K562 (cell line): ENCODE data around the gene TDRD9. TPM values are rescaled to one million over a fixed set of nuclear protein-coding genes. Genes with fewer than 3 reads are reported as not detected.
A peak's percentile ranks its signal among the peaks of the same experiment; 100 is the strongest.
"Not testable (repeated sequence)": the region's sequence is repeated elsewhere in the genome, so short reads cannot be mapped to it uniquely, and the experiment has no call there.

Source experiments
- ATAC-seq: fragments of 200-7000 bp; cut with Tn5 transposase; 3 replicates; pipeline ENCODE4 v1.9.1; 2020; ENCODE audit warnings: moderate library complexity
- BruUV-seq: library from RNA; stranded (reverse); fragments of 400-500 nt; replicated peaks from 2 replicates; lab custom pipeline; 2021; lab: Mats Ljungman, UMichigan
- CTCF ChIA-PET: fragments of 300-600 bp; formaldehyde crosslinking; extraction: SDS; loops from one replicate; lab custom pipeline; 2021; ENCODE audit warnings: low intra/inter-chr PET ratio; lab: Yijun Ruan, JAX
- POLR2A ChIA-PET: fragments of 300-600, 350-650 bp; sonication (Branson Sonifier 250); formaldehyde crosslinking; extraction: SDS; loops from one replicate; lab custom pipeline; 2021; ENCODE audit warnings: antibody characterized with exemption, inconsistent platforms; lab: Yijun Ruan, JAX
- DNase-seq, 4 experiments: peaks; one replicate each; pipeline versions ENCODE4 v3.0.0 to v3.0.0-alpha.2; 2011 to 2018; ENCODE audit warnings: low spot score in 3 of 4, mixed read lengths in 3 of 4; ENCODE audit errors: extremely low read depth in 1 of 4
- FAIRE-seq: peaks from 2 replicates; lab custom pipeline; 2011; peaks lifted over from hg19 to GRCh38; lab: Jason Lieb, UNC
- H2AFZ ChIP-seq: 2 replicates; pipeline ENCODE4 v1.6.0; 2011; ENCODE audit warnings: low read depth, low read length, control low read depth, inconsistent platforms
- H3K27ac ChIP-seq: fragments of 200-600 bp; 3 replicates; pipeline ENCODE4 v1.8.0; 2011; ENCODE audit warnings: low read depth, mild to moderate bottlenecking, control low read depth, inconsistent platforms, low read length, moderate library complexity, mixed read lengths; ENCODE audit errors: extremely low read depth
- H3K27me3 ChIP-seq, 2 experiments: fragments of 300-600 bp in 1 of 2; 2 replicates in 1 of 2; 3 replicates in 1 of 2; pipeline versions ENCODE4 v1.6.0 to v1.8.0; 2011; ENCODE audit warnings: inconsistent platforms in 2 of 2, low read length in 2 of 2, mild to moderate bottlenecking in 1 of 2, mixed read lengths in 1 of 2, moderate library complexity in 1 of 2; ENCODE audit not compliant: control insufficient read depth in 2 of 2, insufficient read depth in 2 of 2
- H3K36me3 ChIP-seq: fragments of 300-600 bp; 3 replicates; pipeline ENCODE4 v1.8.0; 2011; ENCODE audit warnings: mild to moderate bottlenecking, low read length, inconsistent platforms; ENCODE audit not compliant: control insufficient read depth, insufficient read depth
- H3K4me1 ChIP-seq, 2 experiments: fragments of 200-600 bp in 1 of 2; replicated peaks in 1 of 2; 2 replicates in 1 of 2; 3 replicates in 1 of 2; pipeline versions ENCODE4 v1.5.1 to v1.8.0; 2011; ENCODE audit warnings: inconsistent platforms in 2 of 2, low read length in 2 of 2, mild to moderate bottlenecking in 1 of 2, mixed read lengths in 1 of 2, moderate library complexity in 1 of 2; ENCODE audit not compliant: control insufficient read depth in 2 of 2, insufficient read depth in 2 of 2
- H3K4me2 ChIP-seq: 2 replicates; pipeline ENCODE4 v1.6.1; 2011; ENCODE audit warnings: low read length, control low read depth, inconsistent platforms, mixed read lengths; ENCODE audit not compliant: insufficient read depth
- H3K4me3 ChIP-seq: fragments of 200-600 bp; sonication (generic), shearing (Covaris generic); 2 replicates; pipeline ENCODE4 v1.5.1; 2016; ENCODE audit warnings: control low read depth, inconsistent platforms
- H3K79me2 ChIP-seq: fragments of 200-600 bp; 3 replicates; pipeline ENCODE4 v1.8.0; 2011; ENCODE audit warnings: low read length, inconsistent platforms; ENCODE audit not compliant: control insufficient read depth, insufficient read depth
- H3K9ac ChIP-seq, 2 experiments: 2 replicates each; pipeline versions ENCODE4 v1.6.0 to v1.6.1; 2011; ENCODE audit warnings: low read depth in 2 of 2, low read length in 2 of 2, control low read depth in 1 of 2, inconsistent platforms in 1 of 2, mild to moderate bottlenecking in 1 of 2, mixed read lengths in 1 of 2; ENCODE audit not compliant: insufficient read depth in 1 of 2
- H3K9me1 ChIP-seq: one replicate; pipeline ENCODE4 v1.6.0; 2011; ENCODE audit warnings: inconsistent platforms, mild to moderate bottlenecking, low read length, moderate library complexity; ENCODE audit not compliant: control insufficient read depth, insufficient read depth
- H3K9me3 ChIP-seq: replicated peaks from 2 replicates; pipeline ENCODE4 v1.5.1; 2011; ENCODE audit warnings: low read depth, low read length, inconsistent platforms; ENCODE audit not compliant: control insufficient read depth, insufficient read depth
- H4K20me1 ChIP-seq: replicated peaks from 2 replicates; pipeline ENCODE4 v1.6.1; 2011; ENCODE audit warnings: low read length, inconsistent platforms, mixed read lengths; ENCODE audit not compliant: control insufficient read depth, insufficient read depth
- CREM ChIP-seq: IDR thresholded peaks from 2 replicates; pipeline ENCODE4 v1.6.1; 2014; ENCODE audit warnings: antibody characterized with exemption, low read depth
- EGR1 ChIP-seq: fragments of 450-650 bp; conservative IDR thresholded peaks from 2 replicates; pipeline ENCODE4 v1.6.1; 2017; ENCODE audit warnings: mild to moderate bottlenecking
- FOXK2 ChIP-seq, 2 experiments: fragments of 450-650 bp; IDR thresholded peaks in 1 of 2; conservative IDR thresholded peaks in 1 of 2; 2 replicates each; pipeline ENCODE4 v1.6.1; 2016; ENCODE audit warnings: low read depth in 2 of 2, mild to moderate bottlenecking in 1 of 2
- FOXP1 ChIP-seq: sonication (generic); formaldehyde crosslinking; IDR thresholded peaks from 2 replicates; pipeline ENCODE4 v1.8.0; 2022; ENCODE audit warnings: mild to moderate bottlenecking, missing genetic modification reagents
- GABPB2 ChIP-seq: fragments of 250-450 bp; sonication (Bioruptor Pico); conservative IDR thresholded peaks from 2 replicates; pipeline ENCODE4 v1.5.1; 2021; ENCODE audit warnings: mild to moderate bottlenecking
- KDM2B ChIP-seq: fragments of 250-450 bp; sonication (Bioruptor Pico); IDR thresholded peaks from 2 replicates; pipeline ENCODE4 v1.8.0; 2021; ENCODE audit warnings: mild to moderate bottlenecking, moderate library complexity
- L3MBTL2 ChIP-seq: fragments of 450-650 bp; IDR thresholded peaks from 2 replicates; pipeline ENCODE4 v1.6.1; 2016; ENCODE audit warnings: mild to moderate bottlenecking, moderate library complexity
- U2AF1 ChIP-seq: fragments of 200-400 bp; formaldehyde crosslinking; optimal IDR thresholded peaks from 2 replicates; pipeline ENCODE3; 2017; ENCODE audit warnings: mild to moderate bottlenecking, low read depth, low read length, moderate library complexity
- ZFP36 ChIP-seq: fragments of 150-350 bp; IDR thresholded peaks from 2 replicates; pipeline ENCODE4 v1.6.1; 2018; ENCODE audit warnings: low read length, low read depth; ENCODE audit not compliant: partially characterized antibody
- WGBS: fragments of 100-300 bp; shearing (Covaris generic); methylation state at CpG from one replicate; pipeline ENCODE4 v1.1.6; 2016; ENCODE audit warnings: low coverage, mixed read lengths; ENCODE audit not compliant: insufficient coverage; ENCODE audit errors: missing lambda C conversion rate; 5-methylcytosine and 5-hydroxymethylcytosine counted together
- in situ Hi-C: fragments of 300-500 bp; cut with MboI; formaldehyde crosslinking; loops from 4 replicates; pipeline ENCODE4 v1.15.0; 2018; ENCODE audit warnings: inconsistent platforms, mixed read lengths
- intact Hi-C: fragments of 100-400 bp; cut with micrococcal nuclease; formaldehyde crosslinking; loops from 2 replicates; pipeline ENCODE4 v1.14.2; 2022
- polyA plus RNA-seq, 8 experiments: library from polyadenylated mRNA; depleted of rRNA in 4 of 8; stranded (reverse) in 5 of 8; unstranded in 3 of 8; fragments of >200 nt; fragmentation: Nextera tagmentation in 2 of 8; fragmentation: Illumina TruSeq in 1 of 8; extraction: Ambion mirVana in 2 of 8; extraction: Trizol in 1 of 8; gene quantifications; 2 replicates each; pipeline versions ENCODE4 v1.2.1 to v1.2.3, GENCODE V29; 2011 to 2014; ENCODE audit warnings: inconsistent platforms in 1 of 8, missing spikeins in 1 of 8
- total RNA-seq, 7 experiments: library from RNA; depleted of rRNA in 6 of 7; stranded (reverse); fragments of >200 nt in 6 of 7; fragmentation: Illumina TruSeq in 2 of 7; extraction: Trizol in 2 of 7; gene quantifications; 2 replicates each; pipeline versions ENCODE4 v1.2.1 to v1.2.3, GENCODE V29; 2011 to 2021; ENCODE audit warnings: low replicate concordance in 1 of 7

The TDRD9 gene
- total and polyA plus RNA-seq, 9 of the 15 experiments (the other 6 are each of a cell fraction or from before 2014, with no cell fraction given) = 0.04 to 0.14 (median 0.04) TPM; not detected in 5

- in situ Hi-C loops, H3K9me1 ChIP-seq, intact Hi-C loops, H3K4me3 ChIP-seq, H3K9me3 ChIP-seq, H3K27ac ChIP-seq, H2AFZ ChIP-seq, DNase-seq, H4K20me1 ChIP-seq, ATAC-seq, H3K9ac ChIP-seq, H3K79me2 ChIP-seq, BruUV-seq, H3K36me3 ChIP-seq, FAIRE-seq, POLR2A ChIA-PET, CTCF ChIA-PET, H3K4me2 ChIP-seq: not testable (repeated sequence)
- peaks cover 0 to 17% of the 10 kb centered on the region in 2 experiments; a peak in 2 of 5 replicates for H3K27me3 ChIP-seq
- 40% methylated on average over 1 of the region's 8 CpGs for WGBS
- H3K4me1 ChIP-seq = peaks cover 4 to 39% of the 10 kb centered on the region in 2 experiments; a peak in 4 of 5 replicates
Measured at GRCh38 chr14:103889002-103889312, 39.3 kb upstream of the TDRD9 start.

DNA sequence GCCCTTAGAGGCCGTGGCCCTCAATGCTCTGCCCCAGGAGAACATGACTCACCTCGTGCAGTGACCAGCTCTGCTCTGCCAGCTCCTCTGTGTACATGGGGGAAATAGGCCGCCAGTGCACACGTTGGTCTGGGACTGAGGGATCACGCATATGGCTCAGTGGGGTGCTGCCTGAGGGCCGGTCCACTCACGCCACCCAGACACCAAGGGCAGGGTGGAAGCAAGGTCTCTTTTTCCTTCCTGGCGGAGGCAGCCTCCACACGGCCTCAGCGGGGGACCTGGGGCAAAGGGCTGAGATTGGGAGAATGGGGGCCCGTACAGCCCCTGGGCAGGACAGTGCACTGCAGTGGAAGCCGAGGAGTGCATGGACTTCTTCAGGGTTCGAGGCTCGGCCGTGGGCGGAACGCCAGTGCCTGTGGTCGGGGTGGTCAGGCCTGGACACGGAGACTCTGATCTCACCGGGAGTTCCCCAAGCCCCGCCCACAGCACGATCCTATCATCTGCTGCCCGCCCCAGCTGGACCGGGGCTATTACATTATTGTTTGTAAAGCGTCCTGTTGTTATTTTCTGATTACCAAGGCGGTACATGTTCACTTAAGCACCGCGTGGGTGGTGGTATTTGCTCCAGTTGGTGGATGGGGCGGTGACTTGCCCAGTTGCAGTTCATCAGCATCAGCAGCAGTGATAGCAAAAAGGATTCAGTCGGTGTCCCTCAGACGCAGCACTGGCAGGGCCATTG, 38.8 kb upstream of the TDRD9 start:
- no peaks in the 10 kb centered on the region for H3K79me2 ChIP-seq
- POLR2A ChIA-PET = no interaction called here
- CTCF ChIA-PET = no interaction called here
- H3K36me3 ChIP-seq = no peaks in the 10 kb centered on the region
- H3K9me1 ChIP-seq = no peaks in the 10 kb centered on the region
- peak overlapping the region; percentile 52 for H3K4me2 ChIP-seq
- no peak overlapping the region for H3K4me3 ChIP-seq
- no peak for FAIRE-seq
- peaks cover 4 to 44% of the 10 kb centered on the region in 2 experiments; a peak in 4 of 5 replicates for H3K4me1 ChIP-seq
- in situ Hi-C loops (no loop called here), intact Hi-C loops (no loop called here)
- 34% methylated on average over 17 of the region's 31 CpGs for WGBS
- H3K9ac ChIP-seq = no peak overlapping the region; a peak in 1 of 4 replicates
- H3K27me3 ChIP-seq = peaks cover 0 to 18% of the 10 kb centered on the region in 2 experiments; a peak in 2 of 5 replicates
- H3K27ac ChIP-seq = no peak overlapping the region
- BruUV-seq = no TSS peak
- peak overlapping the region; percentile 63 for H2AFZ ChIP-seq
- H3K9me3 ChIP-seq = no peaks in the 10 kb centered on the region
- peak; percentile 37 to 73 (median 60) for DNase-seq
- ATAC-seq = peak; percentile 74
- no peaks in the 10 kb centered on the region; the same call in 1 of the 2 replicates for H4K20me1 ChIP-seq
- peak; percentile 49 for TF ChIP-seq EGR1
- no peak for TF ChIP-seq FOXP1 (CRISPR knock-in tag)
- no peak for TF ChIP-seq CREM
- TF ChIP-seq GABPB2 (CRISPR knock-in tag) = no peak
- TF ChIP-seq L3MBTL2 = 0 out of 2 replicates have a peak, but pooled peaks have one; percentile 26
- no peak for TF ChIP-seq KDM2B (CRISPR knock-in tag)
- no peak for TF ChIP-seq U2AF1
- TF ChIP-seq ZFP36 = peak; percentile 18
- no peak for TF ChIP-seq FOXK2 (conservative IDR thresholded peaks at IDR 0.05 in 1 of 2, IDR thresholded peaks at IDR 0.05 in 1 of 2; ENCODE audit: low read depth in 2 of 2)
